ENCODE measurements around the gene STK16. TPM values are rescaled to one million over a fixed set of nuclear protein-coding genes. Genes with fewer than 3 reads are reported as not detected.

Gene STK16
- polyA plus RNA-seq, 2 donors, result 20.4 to 33.3 TPM

GRCh38 chr2:219297766-219298456 lies 52.6 kb downstream of the STK16 start:
- Histone ChIP-seq H3K9me3 (ENCODE audit: control insufficient read depth in 2 of 2, insufficient read depth in 1 of 2, low read depth in 1 of 2, low read length in 1 of 2) (no peaks in the 10 kb centered on the region), H3K4me3 (ENCODE audit: low read depth in 1 of 2, low read length in 2 of 2) (no peak overlapping the region), H3K36me3 (ENCODE audit: control insufficient read depth in 2 of 2, insufficient read depth in 2 of 2, low read length in 1 of 2) (no peaks in the 10 kb centered on the region), H3K27me3 (ENCODE audit: control insufficient read depth in 1 of 2, insufficient read depth in 2 of 2, low read length in 2 of 2) (no peaks in the 10 kb centered on the region), H3K27ac (ENCODE audit: low read depth in 2 of 2, low read length in 1 of 2) (no peak overlapping the region), H3K4me1 (ENCODE audit: control insufficient read depth in 2 of 2, insufficient read depth in 2 of 2, low read length in 1 of 2) (peaks cover 0 to 3% of the 10 kb centered on the region in 2 donors)
- 80 to 82% methylated on average over 14 of the region's 14 CpGs for WGBS, 2 donors

GRCh38 chr2:219298759-219299371 lies 53.6 kb downstream of the STK16 start:
- Histone ChIP-seq H3K4me1 (ENCODE audit: control insufficient read depth in 2 of 2, insufficient read depth in 2 of 2, low read length in 1 of 2) (peaks cover 0 to 3% of the 10 kb centered on the region in 2 donors), H3K4me3 (ENCODE audit: low read depth in 1 of 2, low read length in 2 of 2) (no peak overlapping the region), H3K27ac (ENCODE audit: low read depth in 2 of 2, low read length in 1 of 2) (no peak overlapping the region), H3K9me3 (ENCODE audit: control insufficient read depth in 2 of 2, insufficient read depth in 1 of 2, low read depth in 1 of 2, low read length in 1 of 2) (no peaks in the 10 kb centered on the region), H3K36me3 (ENCODE audit: control insufficient read depth in 2 of 2, insufficient read depth in 2 of 2, low read length in 1 of 2) (no peaks in the 10 kb centered on the region), H3K27me3 (ENCODE audit: control insufficient read depth in 1 of 2, insufficient read depth in 2 of 2, low read length in 2 of 2) (no peaks in the 10 kb centered on the region)
- 16 to 20% methylated on average over 15 of the region's 15 CpGs for WGBS, 2 donors

GRCh38 chr2:219299372-219299760 lies 54.1 kb downstream of the STK16 start:
- Histone ChIP-seq H3K36me3 (ENCODE audit: control insufficient read depth in 2 of 2, insufficient read depth in 2 of 2, low read length in 1 of 2) (no peaks in the 10 kb centered on the region), H3K4me1 (ENCODE audit: control insufficient read depth in 2 of 2, insufficient read depth in 2 of 2, low read length in 1 of 2) (peaks cover 0 to 3% of the 10 kb centered on the region in 2 donors), H3K4me3 (ENCODE audit: low read depth in 1 of 2, low read length in 2 of 2) (no peak overlapping the region), H3K9me3 (ENCODE audit: control insufficient read depth in 2 of 2, insufficient read depth in 1 of 2, low read depth in 1 of 2, low read length in 1 of 2) (no peaks in the 10 kb centered on the region), H3K27ac (ENCODE audit: low read depth in 2 of 2, low read length in 1 of 2) (no peak overlapping the region), H3K27me3 (ENCODE audit: control insufficient read depth in 1 of 2, insufficient read depth in 2 of 2, low read length in 2 of 2) (no peaks in the 10 kb centered on the region)
- WGBS, 2 donors, result 74 to 75% methylated on average over 6 of the region's 6 CpGs

Other genes starting within 250 kb of the STK16 start
- gene CFAP65, start 204.0 kb upstream of the STK16 start, polyA plus RNA-seq, result under 1 TPM in 1 of 2 donors, not detected in 1; 0.01 TPM
- under 1 TPM; 0.06 to 0.31 TPM for gene IHH, start 184.6 kb upstream of the STK16 start, polyA plus RNA-seq
- 1 to 10 TPM; 4.4 to 5.9 TPM for gene NHEJ1, start 84.7 kb upstream of the STK16 start, polyA plus RNA-seq
- gene SLC23A3, start 75.5 kb upstream of the STK16 start, polyA plus RNA-seq, result 1 to 10 TPM; 1.2 to 3.4 TPM
- gene CNPPD1, start 68.6 kb upstream of the STK16 start, polyA plus RNA-seq, result 10 to 100 TPM; 39.5 to 50.6 TPM
- gene RETREG2, start 67.2 kb upstream of the STK16 start, polyA plus RNA-seq, result 10 to 100 TPM; 28.4 to 38.6 TPM
- gene ZFAND2B, start 38.7 kb upstream of the STK16 start, polyA plus RNA-seq, result 10 to 100 TPM; 45.2 to 53.6 TPM
- gene ABCB6, start 26.5 kb upstream of the STK16 start, polyA plus RNA-seq, result 10 to 100 TPM; 24.5 to 45.2 TPM
- 10 to 100 TPM; 20.8 to 28.4 TPM for gene ATG9A, start 15.8 kb upstream of the STK16 start, polyA plus RNA-seq
- gene ANKZF1, start 15.7 kb upstream of the STK16 start, polyA plus RNA-seq, result 10 to 100 TPM; 20.4 to 40.7 TPM
- gene GLB1L, start within 50 bp of the STK16 start, polyA plus RNA-seq, result 1 to 10 TPM; 1.6 to 1.9 TPM
- under 1 TPM in 1 of 2 donors, not detected in 1; 0.02 TPM for gene TUBA4B, start 7.8 kb downstream of the STK16 start, polyA plus RNA-seq
- gene TUBA4A, start 8.4 kb downstream of the STK16 start, polyA plus RNA-seq, result 100 to 1,000 TPM in 1 of 2 donors, 10 to 100 TPM in 1; 89.0 to 161 TPM
- gene DNAJB2, start 33.9 kb downstream of the STK16 start, polyA plus RNA-seq, result 10 to 100 TPM; 42.4 to 47.8 TPM
- gene PTPRN, start 63.9 kb downstream of the STK16 start, polyA plus RNA-seq, result under 1 TPM; 0.02 to 0.14 TPM
- not detected for gene RESP18, start 87.3 kb downstream of the STK16 start, polyA plus RNA-seq
- gene DNPEP, start 142.4 kb downstream of the STK16 start, polyA plus RNA-seq, result 10 to 100 TPM; 46.2 to 49.6 TPM
- 100 to 1,000 TPM; 672 to 686 TPM for gene DES, start 172.9 kb downstream of the STK16 start, polyA plus RNA-seq
- gene SPEG, start 189.4 kb downstream of the STK16 start, polyA plus RNA-seq, result 10 to 100 TPM; 22.3 to 37.7 TPM